HG03442 (cell line): Measurements from ENCODE around the gene VCY.
"Not testable (repeated sequence)": the region's sequence is repeated elsewhere in the genome, so short reads cannot be mapped to it uniquely, and the experiment has no call there.

Experiments used
- ATAC-seq: cut with Tn5 transposase; IDR thresholded peaks from one replicate; pipeline ENCODE4 v1.9.1; 2021; ENCODE audit warnings: mild to moderate bottlenecking, moderate library complexity; ENCODE audit not compliant: unreplicated experiment

Gene VCY

DNA sequence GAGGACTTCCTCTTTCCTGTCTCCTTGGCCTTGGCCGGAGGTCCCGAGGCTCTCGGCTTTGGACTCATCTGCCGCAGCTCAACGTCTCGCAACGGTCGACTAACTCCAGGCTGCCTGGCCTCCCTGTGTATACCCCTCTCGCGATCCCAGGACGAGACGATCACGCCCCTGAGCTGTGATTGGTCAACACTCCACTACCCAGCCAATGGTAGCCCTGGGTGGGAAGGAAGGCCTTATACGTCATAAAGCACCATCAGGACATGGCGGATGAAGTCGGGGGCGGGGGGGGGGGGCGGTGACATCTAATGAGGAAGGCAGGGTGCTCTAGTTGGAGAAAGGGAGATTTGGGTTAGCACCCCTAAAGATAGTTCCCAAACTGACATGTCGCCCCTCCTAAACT, at the start of gene VCY:
Gene VCY (minus strand): TSS at position 101 of the 400 bp plus-strand sequence. CDS start 33 bp downstream, at position 68.
- not testable (repeated sequence) for ATAC-seq

DNA sequence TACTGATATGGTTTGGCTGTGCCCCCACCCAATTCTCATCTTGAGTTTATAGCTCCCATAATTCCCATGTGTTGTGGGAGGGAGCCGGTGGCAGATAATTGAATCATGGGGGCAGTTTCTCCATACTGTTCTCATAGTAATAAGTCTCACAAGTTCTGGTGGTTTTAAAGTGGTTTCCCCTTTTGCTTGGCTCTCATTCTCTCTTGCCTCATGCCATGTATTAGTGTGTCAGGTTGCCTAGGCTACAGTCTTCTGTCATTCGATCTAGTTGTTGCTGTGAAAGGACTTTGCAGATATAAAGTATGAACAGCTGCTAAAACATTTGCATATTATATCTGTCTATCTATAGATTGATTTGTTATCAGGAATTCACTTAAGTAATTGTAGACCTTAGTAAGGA, 44.1 kb upstream of the VCY start:
- not testable (repeated sequence) for ATAC-seq

DNA sequence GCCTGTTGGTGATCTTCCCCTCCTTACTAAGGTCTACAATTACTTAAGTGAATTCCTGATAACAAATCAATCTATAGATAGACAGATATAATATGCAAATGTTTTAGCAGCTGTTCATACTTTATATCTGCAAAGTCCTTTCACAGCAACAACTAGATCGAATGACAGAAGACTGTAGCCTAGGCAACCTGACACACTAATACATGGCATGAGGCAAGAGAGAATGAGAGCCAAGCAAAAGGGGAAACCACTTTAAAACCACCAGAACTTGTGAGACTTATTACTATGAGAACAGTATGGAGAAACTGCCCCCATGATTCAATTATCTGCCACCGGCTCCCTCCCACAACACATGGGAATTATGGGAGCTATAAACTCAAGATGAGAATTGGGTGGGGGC, 25.6 kb upstream of the VCY start:
- not testable (repeated sequence) for ATAC-seq

DNA sequence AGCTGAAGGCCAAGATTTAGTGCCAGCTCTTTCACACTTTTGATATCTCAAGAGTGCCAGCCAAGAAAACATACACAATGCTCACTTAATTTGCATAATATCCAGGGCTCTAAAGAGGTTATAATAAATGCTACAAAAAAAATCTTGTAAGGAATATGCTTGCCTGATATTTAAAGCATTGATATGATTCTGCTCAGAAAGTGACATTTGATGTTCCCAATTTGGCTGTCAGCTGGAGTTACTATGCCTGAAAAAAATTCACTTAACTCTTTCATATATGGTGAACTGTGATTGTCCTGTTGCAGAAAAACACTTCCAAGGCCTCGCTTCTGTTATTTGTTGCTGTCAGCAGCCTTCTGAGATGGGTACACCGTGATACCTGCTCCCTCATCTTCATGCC, 43.9 kb downstream of the VCY start:
- ATAC-seq = not testable (repeated sequence)
